Stimulated activated CD8-positive, alpha-beta memory T cell treated with anti-CD3 and anti-CD28 coated beads, Interleukin-15, amount 100 ng/mL, for 48 hours (primary cell): ENCODE measurements around the gene SMIM33.
"Not testable (repeated sequence)": the region's sequence is repeated elsewhere in the genome, so short reads cannot be mapped to it uniquely, and the experiment has no call there.

ENCODE experiments used
- DNase-seq, 2 donors: peaks; one replicate each; pipeline ENCODE4 v3.0.0-alpha.2; 2020; ENCODE audit warnings: low read depth in 2 of 2

Gene SMIM33

DNA sequence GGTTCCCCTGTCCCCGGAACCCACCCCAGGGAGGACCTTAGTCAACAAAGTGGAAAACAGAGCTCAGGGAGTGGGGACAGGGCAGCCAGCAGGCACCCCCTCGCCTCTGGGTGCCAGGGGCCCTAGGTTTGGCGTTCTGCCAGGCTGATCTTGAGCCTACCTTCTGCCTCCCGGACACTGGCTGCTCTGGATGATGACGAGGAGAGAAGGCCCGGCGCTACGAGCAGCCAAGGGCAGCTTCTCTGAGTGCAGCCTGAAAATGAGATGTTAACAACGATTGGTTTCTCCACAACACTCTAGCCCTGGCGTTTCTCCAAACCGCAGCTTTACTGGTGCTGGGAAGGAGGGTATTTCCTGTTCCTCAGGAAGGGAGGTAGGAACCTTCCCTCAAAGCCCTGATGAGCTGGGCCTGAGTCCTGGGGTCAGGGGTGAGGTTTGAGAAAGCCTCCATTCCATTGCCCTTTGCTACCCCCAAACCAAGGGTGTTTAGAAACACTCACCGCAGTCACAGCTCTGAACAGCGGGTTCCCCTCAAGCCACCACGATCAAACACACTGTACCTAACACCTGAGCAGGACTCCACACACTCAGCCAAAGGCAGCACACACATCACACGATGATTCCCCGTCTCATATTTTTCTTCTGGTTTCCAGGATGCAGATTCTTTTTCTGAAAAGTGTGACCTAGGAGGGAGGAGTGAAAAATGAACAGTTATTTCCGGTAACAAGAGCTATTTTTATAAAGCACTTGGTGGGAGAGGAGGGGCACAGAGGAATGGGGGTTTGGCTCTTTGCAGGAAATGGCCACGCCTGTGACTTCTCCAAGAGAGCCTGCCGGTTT is 11.5 kb downstream of the SMIM33 start, which contains the start of gene STING1:
TSS of gene STING1 (minus strand) at position 709 of the 840 bp plus-strand sequence. CDS start 1,054 bp downstream, outside the sequence.
- peak; percentile 32 to 36 for DNase-seq

DNA sequence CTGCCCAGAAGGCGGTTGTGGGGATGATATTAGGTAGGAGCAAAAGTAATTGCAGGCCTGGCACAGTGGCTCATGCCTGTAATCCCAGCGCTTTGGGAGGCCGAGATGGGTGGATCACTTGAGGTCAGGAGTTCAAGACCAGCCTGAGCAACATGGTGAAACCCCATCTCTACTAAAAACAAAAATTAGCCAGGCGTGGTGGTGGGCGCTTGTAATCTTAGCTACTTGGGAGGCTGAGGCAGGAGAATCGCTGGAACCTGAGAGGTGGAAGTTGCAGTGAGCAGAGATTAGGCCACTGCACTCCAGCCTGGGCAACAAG is 12.0 kb downstream of the SMIM33 start:
- not testable (repeated sequence) for DNase-seq

DNA sequence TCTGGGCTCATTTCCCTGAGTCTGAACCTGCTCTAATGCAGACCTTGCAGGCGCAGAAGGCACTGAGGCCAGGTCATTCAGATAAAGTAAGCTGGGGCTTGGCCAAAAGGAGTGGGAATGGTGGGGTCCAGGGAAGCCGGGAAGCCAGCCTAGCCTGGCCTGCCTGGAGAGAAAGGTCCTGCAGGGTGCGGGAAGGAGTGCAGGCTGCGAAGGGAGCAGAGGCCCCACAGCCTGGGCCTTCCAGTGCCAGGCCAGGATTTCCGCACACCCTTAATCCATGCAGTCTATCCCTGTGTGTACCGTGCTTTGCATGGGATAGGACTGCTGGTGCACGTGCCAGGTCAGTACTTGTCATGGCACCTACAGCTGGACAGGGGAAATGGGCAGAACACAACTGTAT is 15.4 kb downstream of the SMIM33 start:
- DNase-seq = no peak

DNA sequence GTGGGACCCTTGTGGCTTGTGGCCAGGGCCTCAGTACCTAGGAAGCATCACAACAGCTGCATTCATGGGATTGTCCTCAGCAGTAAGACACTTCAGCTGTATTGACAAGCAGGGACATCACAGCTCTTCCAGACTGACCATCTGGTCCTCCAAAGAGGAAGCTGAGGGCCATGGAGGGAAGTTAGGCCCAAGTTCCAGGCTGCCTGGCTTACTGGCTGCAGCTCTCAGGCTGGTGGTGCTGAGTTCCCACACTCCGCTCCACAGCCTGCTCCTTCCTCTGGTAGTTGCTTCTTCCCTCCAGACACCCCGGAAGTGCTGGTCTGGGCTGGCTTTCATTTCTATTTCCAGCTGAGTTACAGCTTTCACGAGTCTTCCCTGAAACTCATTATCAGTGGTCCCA is 17.5 kb downstream of the SMIM33 start:
- no peak for DNase-seq

DNA sequence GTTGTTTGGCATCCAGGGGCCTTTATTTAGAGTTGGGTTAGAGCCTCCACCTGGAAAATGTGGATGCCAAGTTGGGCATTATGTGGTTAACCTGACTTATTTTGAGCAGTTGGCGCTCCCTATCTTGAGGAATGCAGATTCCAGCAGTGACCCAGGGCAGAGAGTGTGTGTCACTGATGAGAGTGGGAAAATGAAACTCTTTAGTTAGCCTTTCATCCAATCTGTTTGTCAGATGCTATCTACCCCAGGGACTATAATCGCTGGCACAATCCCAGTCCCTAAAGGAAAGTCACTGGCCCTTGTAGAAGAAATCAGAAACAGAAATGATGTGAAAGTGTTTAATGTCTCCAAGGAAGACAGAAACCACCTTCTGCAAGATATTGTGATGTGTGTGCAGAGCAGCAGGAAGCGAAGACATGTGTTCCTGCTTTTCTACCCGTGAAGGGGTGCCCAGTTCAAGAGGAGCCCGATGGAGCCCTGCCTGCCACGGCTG is 21.9 kb downstream of the SMIM33 start:
- DNase-seq = no peak

DNA sequence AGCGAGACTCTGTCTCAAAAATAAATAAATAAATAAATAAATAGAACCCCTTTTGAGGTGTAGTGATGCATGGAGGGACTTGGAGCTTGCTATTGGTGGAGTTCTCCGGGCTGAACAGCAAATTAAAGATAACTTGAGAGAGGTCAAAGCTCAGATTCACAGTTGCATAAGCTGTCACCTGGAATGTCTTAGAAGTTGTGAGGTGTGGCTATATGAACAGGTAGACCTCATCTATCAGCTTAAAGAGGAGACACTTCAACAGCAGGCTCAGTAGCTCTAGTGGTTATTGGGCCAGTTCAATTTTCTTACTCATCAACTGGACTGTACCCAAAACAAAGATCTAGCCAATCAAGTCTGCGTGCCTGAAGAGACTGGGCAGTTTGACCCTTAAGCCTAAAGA is 23.5 kb downstream of the SMIM33 start:
- no peak for DNase-seq

DNA sequence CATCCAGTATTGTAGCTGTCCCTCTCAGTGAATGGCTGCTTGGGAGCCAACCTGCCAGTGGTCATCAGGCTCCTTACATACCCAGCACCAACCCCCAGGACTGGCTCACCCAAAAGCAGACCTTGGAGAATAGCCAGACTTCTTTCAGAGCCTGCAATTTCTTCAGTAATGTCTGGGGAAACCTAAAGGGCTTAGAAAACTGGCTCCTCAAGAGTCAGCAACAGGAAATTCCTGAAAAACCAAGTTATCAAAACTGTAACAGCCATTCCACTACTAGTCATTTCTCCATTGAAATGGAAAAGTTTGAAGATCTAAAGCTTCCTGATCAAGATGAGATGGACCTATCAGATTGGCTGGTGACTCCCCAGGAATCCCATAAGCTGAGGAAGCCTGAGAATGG is 24.0 kb downstream of the SMIM33 start:
- no peak for DNase-seq

DNA sequence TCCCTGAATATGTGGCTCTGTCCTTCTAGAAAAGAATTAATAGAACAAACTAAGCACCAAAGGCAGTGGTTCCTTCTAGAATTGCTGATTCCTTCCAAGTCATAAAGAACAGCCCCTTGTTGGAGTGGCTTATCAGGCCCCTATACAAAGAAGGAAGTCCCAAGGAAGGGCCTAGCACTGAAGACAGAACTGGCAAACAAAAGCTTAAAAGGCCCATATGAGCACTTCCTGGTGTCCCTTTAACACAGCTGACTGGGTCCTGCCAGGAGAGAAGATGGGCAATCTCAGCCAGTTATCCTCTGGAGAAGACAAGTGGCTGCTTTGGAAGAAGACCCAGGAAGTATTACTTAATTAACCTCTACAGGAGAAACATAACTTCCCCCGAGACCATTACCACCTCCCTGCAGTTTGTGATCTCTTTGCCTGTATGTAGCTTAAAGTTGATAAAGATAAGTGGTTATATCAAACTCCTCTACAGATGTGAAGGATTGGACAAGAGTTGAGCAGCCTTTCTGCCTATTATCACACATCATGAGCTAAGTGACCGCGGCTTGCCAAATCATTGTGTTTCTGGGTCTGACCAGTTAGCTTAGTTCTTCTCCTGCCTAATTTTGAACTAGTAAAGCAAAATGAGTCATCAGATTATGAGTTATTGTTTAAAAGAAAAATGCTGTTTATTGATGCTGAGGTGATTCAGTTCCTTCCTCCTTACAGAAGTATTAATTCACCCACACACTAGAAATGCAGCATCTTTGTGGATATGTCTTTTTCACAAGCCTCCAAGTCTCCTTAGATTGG is 25.0 kb downstream of the SMIM33 start:
- no peak for DNase-seq

DNA sequence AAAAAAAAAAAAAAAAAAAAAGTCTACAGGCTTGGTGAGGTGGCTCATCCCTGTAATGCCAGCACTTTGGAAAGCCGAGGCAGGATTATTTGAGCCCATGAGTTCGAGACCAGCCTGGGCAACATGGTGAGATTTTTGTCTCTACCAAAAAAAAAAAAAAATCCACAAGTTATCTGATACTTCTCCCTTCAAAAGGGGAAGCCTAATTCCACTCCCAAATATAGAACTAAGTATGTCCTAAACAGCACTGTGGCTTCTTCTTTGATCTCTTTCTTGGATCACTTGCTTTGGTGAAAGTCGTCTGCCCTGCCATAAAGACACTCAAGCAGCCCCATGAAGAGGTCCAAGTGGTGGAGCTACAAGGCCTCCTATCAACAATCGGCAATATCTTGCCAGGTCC is 30.6 kb downstream of the SMIM33 start:
- no peak for DNase-seq

DNA sequence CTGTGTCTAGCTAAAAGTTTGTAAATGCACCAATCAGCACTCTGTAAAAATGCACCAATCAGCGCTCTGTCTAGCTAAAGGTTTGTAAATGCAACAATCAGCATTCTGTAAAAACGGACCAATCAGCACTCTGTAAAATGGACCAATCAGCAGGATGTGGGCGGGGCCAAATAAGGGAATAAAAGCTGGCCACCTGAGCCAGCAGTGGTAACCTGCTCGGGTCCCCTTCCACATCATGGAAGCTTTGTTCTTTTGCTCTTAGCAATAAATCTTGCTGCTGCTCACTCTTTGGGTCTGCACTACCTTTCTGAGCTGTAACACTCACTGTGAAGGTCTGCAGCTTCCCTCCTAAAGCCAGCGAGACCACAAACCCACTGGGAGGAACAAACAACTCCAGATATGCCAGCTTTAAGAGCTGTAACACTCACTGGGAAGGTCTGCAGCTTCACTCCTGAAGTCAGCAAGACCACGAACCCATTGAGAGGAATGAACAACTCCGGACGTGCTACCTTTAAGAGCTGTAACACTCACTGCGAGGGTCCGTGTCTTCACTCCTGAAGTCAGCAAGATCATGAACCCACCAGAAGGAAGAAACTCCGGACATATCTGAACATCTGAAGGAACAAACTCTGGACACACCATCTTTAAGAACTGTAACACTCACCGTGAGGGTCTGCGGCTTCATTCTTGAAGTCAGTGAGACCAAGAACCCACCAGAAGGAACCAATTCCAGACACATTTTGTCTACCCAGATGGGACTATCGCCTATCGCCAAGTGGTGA is 32.4 kb downstream of the SMIM33 start:
- not testable (repeated sequence) for DNase-seq

DNA sequence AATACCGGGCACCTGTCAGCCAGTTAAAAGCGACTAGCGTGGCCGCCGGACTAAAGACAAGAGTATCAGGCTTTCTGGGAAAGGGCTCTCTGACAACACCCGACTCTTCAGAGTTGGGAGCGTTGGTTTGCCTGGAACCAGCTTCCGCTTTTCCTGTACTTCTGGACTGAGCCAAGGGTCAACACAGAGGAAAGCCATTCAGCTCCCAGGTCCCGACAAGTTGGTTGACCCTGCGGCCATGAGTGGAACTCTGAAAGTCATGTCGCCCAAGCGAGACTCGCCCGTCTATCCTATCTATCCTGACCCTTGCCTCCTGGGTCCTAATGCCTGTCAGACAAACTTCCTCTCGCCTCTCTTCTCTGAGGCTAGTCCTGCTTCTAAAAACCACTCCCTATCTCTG is 33.1 kb downstream of the SMIM33 start:
- not testable (repeated sequence) for DNase-seq

DNA sequence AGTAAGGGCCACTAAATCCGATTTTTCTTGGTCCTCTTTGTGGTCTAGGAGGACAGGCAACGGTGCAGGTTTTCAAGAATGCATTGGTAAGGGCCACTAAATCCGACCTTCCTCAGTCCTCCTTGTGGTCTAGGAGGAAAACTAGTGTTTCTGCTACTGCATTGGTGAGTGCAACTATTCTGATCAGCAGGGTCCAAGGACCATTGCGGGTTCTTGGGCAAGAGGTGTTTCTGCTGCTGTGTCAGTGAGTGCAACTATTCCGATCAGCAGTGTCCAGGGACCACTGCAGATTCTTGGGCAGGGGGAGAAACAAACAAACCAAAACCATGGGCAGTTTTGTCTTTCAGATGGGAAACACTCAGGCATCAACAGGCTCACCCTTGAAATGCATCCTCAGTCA is 33.9 kb downstream of the SMIM33 start:
- not testable (repeated sequence) for DNase-seq

DNA sequence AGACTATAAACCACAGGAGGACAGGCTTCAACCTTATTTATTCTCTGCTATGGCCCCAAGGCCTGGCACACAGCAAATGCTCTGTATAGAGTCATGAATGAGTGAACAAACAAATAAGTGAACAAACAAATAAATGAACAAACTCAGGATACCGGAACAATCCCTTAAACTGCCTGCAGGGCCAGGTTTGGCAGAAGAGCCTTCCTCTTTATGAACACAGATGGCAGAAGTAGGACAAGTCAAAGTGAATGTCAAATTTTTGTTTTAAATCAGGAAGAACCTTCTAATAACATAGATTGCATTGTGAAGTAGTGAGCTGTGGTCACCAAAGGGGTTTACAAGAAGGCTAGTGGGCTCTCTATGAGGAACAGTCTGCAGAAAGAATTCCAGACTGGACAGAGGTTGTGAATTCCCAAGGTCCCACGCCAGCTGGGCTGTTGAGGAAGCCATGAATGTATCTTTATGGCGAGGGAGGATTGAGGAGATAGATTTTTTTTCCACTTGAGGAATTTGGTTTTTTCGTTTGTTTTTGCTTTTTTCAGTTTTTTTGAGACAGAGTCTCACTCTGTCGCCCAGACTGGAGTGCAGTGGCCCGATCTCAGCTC is 42.1 kb downstream of the SMIM33 start:
- DNase-seq = no peak

DNA sequence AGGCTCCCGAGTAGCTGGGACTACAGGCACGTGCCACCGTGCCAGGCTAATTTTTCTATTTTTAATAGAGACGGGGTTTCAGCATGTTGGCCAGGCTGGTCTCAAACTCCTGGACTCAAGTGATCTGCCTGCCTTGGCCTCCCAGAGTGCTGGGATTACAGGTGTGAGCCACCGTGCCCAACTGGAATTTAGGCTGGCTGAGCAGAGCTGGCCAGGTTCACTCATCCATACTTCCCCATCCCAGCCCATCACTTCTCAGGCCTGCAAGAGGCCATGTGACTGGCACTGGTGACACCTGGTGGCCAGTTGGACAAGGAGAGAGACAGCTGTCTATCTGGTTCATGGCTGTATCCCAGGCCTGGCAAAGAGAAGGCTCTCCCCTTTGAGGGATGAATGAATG is 42.6 kb downstream of the SMIM33 start:
- peak; percentile 58 to 62 for DNase-seq

DNA sequence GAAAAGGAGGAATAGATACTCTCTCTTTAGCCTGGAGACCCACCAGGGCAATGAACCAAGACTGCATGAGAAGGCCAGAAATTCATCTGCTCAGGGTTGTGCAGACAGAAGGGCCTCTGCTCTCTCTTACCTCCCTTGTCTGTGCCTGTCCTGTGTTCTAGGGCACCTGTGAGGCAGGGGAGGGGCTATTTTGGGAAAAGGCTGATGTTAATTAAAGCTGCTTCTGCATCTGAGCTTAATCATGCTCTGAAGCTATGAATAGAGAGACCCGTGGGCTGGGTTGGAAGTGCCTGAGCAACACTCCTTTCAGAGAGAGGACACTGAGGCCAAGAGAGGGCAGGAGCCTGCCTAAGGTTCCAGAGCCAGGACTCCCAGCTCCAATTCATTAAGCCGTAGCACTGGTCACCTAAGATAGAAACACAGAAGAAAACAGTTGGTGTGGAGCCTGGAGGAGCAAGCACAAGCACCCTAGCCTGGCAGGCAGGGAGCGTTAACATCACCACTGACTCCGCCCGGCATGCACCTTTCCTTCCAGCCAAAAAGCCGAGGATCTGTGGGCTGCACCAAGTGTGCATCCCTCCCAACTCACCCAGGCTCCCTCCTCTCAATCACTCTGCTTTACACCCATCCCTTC is 43.2 kb downstream of the SMIM33 start:
- DNase-seq = no peak

DNA sequence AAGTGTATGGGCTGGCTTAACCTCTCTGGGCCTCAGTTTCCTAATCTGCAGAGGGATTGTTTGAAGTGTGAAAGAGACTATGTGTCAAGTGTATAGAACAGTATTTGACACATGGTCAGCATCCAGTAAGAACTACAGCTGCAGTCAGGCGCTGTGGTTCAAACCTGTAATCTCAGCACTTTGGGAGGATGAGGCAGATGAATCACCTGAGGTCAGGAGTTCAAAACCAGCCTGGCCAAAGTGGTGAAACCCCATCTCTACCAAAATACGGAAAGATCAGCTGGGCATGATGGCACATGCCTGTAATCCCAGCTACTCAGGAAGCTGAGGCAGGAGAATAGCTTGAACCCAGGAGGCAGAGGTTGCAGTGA is 43.7 kb downstream of the SMIM33 start:
- DNase-seq = no peak

DNA sequence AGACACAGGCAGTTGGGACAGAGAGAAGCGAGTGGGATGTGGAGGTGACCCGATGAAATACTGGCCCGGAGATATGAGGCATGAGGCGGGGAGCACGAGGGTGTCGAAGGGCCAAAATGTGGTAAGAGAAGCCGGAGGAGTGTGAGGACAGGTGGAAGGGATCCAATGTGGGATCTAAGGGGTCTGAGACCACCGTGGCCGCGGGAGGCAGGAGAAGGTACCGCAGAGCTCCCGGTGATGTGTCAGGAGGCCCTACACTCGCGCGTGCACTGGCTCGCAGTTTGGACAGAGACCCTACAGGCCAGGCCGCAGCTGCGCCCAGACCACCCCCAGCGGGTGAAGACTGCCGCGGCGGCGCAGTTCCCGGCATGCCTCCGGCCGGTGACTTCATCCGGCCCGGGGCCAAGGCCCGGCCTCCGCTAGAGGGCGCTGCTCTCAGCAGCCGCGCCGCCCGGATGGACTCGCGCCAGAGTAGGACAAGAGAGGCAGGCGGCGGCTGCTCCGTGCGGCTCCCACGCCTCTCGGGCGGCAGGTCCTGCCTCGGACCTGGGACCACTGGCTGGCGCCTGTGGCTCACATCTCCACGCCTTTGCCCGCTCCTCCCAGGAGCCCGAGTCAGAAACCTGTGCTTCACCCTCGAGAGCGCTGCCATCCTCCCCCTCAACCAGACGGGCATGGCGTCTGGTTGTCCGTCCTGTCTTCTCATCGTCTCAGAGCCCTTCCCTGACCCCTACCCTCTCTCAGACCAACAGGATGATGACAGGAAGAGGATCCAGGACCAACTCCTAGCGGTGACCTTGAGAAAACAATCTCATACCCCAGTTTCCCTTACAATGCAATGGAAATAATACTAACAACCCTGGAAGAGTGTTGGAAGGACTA is 47.1 kb downstream of the SMIM33 start:
- peak; percentile 78 to 83 for DNase-seq
